Osteoblast (primary cell): ENCODE data around the gene HELT. TPM values are rescaled to one million over a fixed set of nuclear protein-coding genes. Genes with fewer than 3 reads are reported as not detected.

Experiments
- DNase-seq: peaks from one replicate; pipeline ENCODE4 v3.0.0; 2011; ENCODE audit warnings: low spot score, mixed read lengths; ENCODE audit not compliant: insufficient read length; ENCODE audit errors: missing footprints
- H2AFZ ChIP-seq: 2 replicates; pipeline ENCODE4 v1.6.0; 2011; ENCODE audit warnings: mild to moderate bottlenecking, low read length
- H3K27ac ChIP-seq: 2 replicates; pipeline ENCODE4 v1.5.1; 2011; ENCODE audit warnings: mild to moderate bottlenecking, low read depth, low read length, moderate library complexity
- H3K27me3 ChIP-seq: 2 replicates; pipeline ENCODE4 v1.6.0; 2012; ENCODE audit warnings: mild to moderate bottlenecking, control low read depth, inconsistent platforms, low read length, moderate library complexity; ENCODE audit not compliant: insufficient read depth
- H3K36me3 ChIP-seq: 2 replicates; pipeline ENCODE4 v1.5.1; 2011; ENCODE audit warnings: mild to moderate bottlenecking, low read length, control low read depth, moderate library complexity; ENCODE audit not compliant: insufficient read depth
- H3K4me1 ChIP-seq: 2 replicates; pipeline ENCODE4 v1.5.1; 2011; ENCODE audit warnings: mild to moderate bottlenecking, low read length, control low read depth, moderate library complexity; ENCODE audit not compliant: insufficient read depth
- H3K4me2 ChIP-seq: 2 replicates; pipeline ENCODE4 v1.6.0; 2011; ENCODE audit warnings: mild to moderate bottlenecking, low read length; ENCODE audit not compliant: insufficient read depth
- H3K4me3 ChIP-seq: fragments of 200-600 bp; sonication (generic); 3 replicates; pipeline ENCODE4 v1.5.1; 2012; ENCODE audit warnings: mild to moderate bottlenecking, low read length, inconsistent platforms; ENCODE audit not compliant: insufficient read depth
- H3K79me2 ChIP-seq: 2 replicates; pipeline ENCODE4 v1.6.0; 2012; ENCODE audit warnings: mild to moderate bottlenecking, low read length, control low read depth, inconsistent platforms; ENCODE audit not compliant: insufficient read depth
- H3K9me3 ChIP-seq: 2 replicates; pipeline ENCODE4 v1.5.1; 2011; ENCODE audit warnings: low read depth, low read length, control low read depth
- H4K20me1 ChIP-seq: 2 replicates; pipeline ENCODE4 v1.6.0; 2012; ENCODE audit warnings: mild to moderate bottlenecking, low read length, control low read depth; ENCODE audit not compliant: insufficient read depth
- total RNA-seq: library from RNA; depleted of rRNA; stranded (reverse); fragments of >200 nt; gene quantifications from 2 replicates; pipeline ENCODE4 v1.2.3, GENCODE V29; 2012
- TF ChIP-seq, protein P1 (sequence below): IDR thresholded peaks from 2 replicates; pipeline ENCODE4 v1.5.1; 2011; ENCODE audit warnings: mild to moderate bottlenecking, low read depth, low read length, moderate library complexity; ENCODE audit errors: extremely low read depth

HELT gene
- total RNA-seq, 1 donor: not detected

DNA sequence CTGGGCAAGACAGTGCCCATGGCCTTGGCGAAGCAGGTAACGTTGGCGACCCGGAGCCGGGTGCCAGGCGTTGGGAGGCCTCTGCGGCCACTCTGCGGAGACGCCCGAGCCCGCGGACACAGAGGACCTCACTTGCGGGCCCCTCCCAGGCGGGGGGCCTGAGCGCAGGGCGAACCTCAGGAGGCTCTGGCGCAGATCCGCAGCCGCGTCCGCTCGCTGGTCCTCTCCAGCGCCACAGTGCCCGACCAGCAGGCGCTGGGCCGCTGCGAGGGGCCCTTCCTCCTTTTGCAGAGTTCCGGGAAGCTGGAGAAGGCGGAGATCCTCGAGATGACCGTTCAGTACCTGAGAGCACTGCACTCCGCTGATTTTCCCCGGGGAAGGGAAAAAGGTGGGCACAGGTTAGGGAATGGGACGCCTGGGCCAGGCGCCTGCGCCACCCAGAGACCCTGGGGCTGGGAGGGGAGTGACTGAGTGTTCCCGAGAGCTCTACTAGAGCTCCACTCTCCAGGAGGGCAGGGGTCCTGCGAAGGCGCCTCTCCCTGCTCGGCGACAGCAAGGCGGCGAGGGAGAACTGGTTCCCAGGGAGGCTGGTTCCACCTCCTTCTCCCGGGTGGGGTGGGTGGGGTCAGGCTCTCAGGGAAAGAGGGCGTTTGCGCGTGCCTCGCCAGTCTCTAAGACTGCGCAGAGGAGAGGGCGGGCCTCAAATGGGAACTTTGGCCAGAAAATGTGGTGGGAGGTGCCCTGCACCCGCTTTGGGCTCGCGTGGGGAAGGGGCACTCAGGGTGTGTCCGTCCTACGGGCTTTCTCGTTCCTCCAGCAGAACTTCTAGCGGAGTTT lies 1.4 kb downstream of the HELT start:
- H3K79me2 ChIP-seq: no peaks in the 10 kb centered on the region
- H3K36me3 ChIP-seq: no peaks in the 10 kb centered on the region
- H3K4me3 ChIP-seq: no peak overlapping the region
- TF ChIP-seq, protein P1, sequence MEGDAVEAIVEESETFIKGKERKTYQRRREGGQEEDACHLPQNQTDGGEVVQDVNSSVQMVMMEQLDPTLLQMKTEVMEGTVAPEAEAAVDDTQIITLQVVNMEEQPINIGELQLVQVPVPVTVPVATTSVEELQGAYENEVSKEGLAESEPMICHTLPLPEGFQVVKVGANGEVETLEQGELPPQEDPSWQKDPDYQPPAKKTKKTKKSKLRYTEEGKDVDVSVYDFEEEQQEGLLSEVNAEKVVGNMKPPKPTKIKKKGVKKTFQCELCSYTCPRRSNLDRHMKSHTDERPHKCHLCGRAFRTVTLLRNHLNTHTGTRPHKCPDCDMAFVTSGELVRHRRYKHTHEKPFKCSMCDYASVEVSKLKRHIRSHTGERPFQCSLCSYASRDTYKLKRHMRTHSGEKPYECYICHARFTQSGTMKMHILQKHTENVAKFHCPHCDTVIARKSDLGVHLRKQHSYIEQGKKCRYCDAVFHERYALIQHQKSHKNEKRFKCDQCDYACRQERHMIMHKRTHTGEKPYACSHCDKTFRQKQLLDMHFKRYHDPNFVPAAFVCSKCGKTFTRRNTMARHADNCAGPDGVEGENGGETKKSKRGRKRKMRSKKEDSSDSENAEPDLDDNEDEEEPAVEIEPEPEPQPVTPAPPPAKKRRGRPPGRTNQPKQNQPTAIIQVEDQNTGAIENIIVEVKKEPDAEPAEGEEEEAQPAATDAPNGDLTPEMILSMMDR: no peak
- H3K4me1 ChIP-seq: no peaks in the 10 kb centered on the region
- DNase-seq: no peak
- peaks cover 86% of the 10 kb centered on the region for H3K27me3 ChIP-seq
- H3K27ac ChIP-seq: no peak overlapping the region
- no peaks in the 10 kb centered on the region for H4K20me1 ChIP-seq
- no peak overlapping the region for H3K4me2 ChIP-seq
- H3K9me3 ChIP-seq: no peaks in the 10 kb centered on the region
- no peak overlapping the region for H2AFZ ChIP-seq

DNA sequence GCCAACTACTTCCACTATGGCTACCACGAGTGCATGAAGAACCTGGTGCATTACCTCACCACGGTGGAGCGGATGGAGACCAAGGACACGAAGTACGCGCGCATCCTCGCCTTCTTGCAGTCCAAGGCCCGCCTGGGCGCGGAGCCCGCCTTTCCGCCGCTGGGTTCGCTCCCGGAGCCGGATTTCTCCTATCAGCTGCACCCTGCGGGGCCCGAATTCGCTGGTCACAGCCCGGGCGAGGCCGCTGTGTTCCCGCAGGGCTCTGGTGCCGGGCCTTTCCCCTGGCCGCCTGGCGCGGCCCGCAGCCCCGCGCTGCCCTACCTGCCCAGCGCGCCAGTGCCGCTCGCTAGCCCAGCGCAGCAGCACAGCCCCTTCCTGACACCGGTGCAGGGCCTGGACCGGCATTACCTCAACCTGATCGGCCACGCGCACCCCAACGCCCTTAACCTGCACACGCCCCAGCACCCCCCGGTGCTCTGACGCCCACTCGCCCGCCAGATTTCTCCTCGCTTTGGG lies 2.1 kb downstream of the HELT start:
- H3K4me3 ChIP-seq: no peak overlapping the region
- no peak for DNase-seq
- TF ChIP-seq, protein P1: no peak
- peaks cover 79% of the 10 kb centered on the region for H3K27me3 ChIP-seq
- H3K9me3 ChIP-seq: no peaks in the 10 kb centered on the region
- H3K4me2 ChIP-seq: no peak overlapping the region
- no peak overlapping the region for H2AFZ ChIP-seq
- H3K27ac ChIP-seq: no peak overlapping the region
- H3K4me1 ChIP-seq: no peaks in the 10 kb centered on the region
- no peaks in the 10 kb centered on the region for H3K36me3 ChIP-seq
- no peaks in the 10 kb centered on the region for H3K79me2 ChIP-seq
- no peaks in the 10 kb centered on the region for H4K20me1 ChIP-seq

DNA sequence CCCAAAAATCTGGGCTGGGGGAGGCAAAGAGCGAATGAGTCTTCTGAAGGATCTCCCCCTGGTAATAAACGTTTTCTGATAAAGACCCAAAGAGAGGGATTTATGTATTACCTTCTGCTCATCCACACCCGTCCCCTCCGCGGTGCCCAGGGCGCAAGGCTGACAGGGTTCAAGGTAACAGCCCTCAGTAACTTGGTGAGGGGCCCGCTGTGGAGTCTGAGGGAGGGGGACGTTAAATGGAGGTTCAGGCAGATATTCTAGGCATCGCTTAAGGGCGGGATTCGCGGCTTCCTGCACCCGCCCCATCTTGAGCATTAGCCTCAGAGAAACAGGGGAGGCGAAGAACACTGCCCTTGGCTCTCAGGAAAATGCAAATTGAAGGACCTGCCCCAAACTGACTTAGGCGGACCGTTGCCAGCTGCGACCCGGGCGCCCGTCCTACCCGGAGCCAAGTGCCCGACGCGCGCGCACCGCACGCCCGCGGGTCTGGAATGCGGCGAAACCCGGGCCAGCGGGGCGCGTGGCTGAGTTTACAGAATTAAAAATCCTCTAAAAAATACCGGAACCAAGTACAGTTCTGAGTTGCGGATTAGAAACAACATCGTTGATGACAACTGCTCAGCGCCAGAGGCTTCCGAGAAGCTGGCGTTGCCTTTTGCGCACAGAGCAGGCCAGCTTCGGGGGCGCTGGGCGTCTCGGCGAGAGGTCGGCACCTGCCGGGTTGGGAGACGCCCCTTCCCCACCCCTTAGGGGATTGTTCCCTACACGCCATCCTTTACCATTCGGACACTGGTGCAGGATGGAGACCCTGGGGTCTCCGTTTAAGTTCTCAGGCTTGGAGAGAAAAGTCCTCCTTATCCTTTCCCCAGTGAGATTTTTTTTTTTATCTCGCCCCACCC lies 2.8 kb downstream of the HELT start:
- Histone ChIP-seq H3K9me3 (no peaks in the 10 kb centered on the region), H3K27ac (no peak overlapping the region), H3K4me1 (no peaks in the 10 kb centered on the region), H4K20me1 (no peaks in the 10 kb centered on the region), H3K4me3 (no peak overlapping the region), H2AFZ (no peak overlapping the region), H3K4me2 (no peak overlapping the region), H3K79me2 (no peaks in the 10 kb centered on the region), H3K36me3 (no peaks in the 10 kb centered on the region), H3K27me3 (peaks cover 72% of the 10 kb centered on the region)
- DNase-seq: no peak
- TF ChIP-seq, protein P1: no peak
